PC-9 (cell line): ENCODE results near the gene ARNT2.

ENCODE experiments used
- EZH2 ChIP-seq: fragments of 200-600 bp; sonication (generic); IDR thresholded peaks from 2 replicates; pipeline ENCODE4 v1.8.0; 2017; ENCODE audit warnings: antibody characterized with exemption, low read depth
- TF ChIP-seq, protein P1 (sequence below): fragments of 200-600 bp; sonication (generic); conservative IDR thresholded peaks from 2 replicates; pipeline ENCODE4 v1.6.1; 2017; ENCODE audit warnings: mixed run types, antibody characterized with exemption, mild to moderate bottlenecking, moderate library complexity

DNA sequence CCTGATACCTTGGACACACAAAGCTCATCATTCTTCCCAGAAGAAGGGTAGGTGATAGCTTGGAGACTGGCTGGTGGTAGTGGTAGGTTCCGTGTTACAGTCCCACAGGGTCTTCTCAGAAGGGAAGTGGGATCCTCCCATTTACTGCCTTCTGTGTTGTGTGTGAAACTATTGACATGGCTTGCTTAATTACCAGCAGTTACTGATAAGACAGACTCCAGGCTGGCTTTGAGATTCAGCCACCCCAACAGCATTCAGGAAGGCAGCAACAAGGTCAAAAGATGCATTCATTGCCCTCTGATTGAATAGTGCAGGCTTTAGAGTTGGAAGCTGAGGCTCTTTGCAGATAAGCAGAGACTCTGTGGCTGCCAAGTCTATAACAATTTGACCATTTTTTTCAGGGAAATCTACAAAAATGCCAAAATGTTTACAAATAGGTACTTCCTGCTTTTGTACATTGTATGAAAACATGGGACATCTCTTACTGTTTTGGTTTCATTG lies 7.7 kb downstream of the ARNT2 start:
- TF ChIP-seq EZH2 = no peak
- TF ChIP-seq, protein P1, sequence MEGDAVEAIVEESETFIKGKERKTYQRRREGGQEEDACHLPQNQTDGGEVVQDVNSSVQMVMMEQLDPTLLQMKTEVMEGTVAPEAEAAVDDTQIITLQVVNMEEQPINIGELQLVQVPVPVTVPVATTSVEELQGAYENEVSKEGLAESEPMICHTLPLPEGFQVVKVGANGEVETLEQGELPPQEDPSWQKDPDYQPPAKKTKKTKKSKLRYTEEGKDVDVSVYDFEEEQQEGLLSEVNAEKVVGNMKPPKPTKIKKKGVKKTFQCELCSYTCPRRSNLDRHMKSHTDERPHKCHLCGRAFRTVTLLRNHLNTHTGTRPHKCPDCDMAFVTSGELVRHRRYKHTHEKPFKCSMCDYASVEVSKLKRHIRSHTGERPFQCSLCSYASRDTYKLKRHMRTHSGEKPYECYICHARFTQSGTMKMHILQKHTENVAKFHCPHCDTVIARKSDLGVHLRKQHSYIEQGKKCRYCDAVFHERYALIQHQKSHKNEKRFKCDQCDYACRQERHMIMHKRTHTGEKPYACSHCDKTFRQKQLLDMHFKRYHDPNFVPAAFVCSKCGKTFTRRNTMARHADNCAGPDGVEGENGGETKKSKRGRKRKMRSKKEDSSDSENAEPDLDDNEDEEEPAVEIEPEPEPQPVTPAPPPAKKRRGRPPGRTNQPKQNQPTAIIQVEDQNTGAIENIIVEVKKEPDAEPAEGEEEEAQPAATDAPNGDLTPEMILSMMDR = no peak
